Activated CD8-positive, alpha-beta T cell treated with anti-CD3 and anti-CD28 coated beads for 36 hours (primary cell): Measurements from ENCODE around the gene MAST4. TPM values are rescaled to one million over a fixed set of nuclear protein-coding genes. Genes with fewer than 3 reads are reported as not detected.
A peak's percentile ranks its signal among the peaks of the same experiment; 100 is the strongest.

ENCODE experiments used
- ATAC-seq: fragments of 200-7000 bp; cut with Tn5 transposase; one replicate; pipeline ENCODE4 v1.10.0; 2021; ENCODE audit warnings: mild to moderate bottlenecking, moderate library complexity
- CTCF ChIA-PET: fragments of 350-600 bp; sonication (Branson Sonifier 250); formaldehyde crosslinking; loops from one replicate; lab custom pipeline; 2021; ENCODE audit warnings: antibody characterized with exemption; lab: Charles Lee
- POLR2A ChIA-PET: fragments of 350-600 bp; sonication (Branson Sonifier 250); formaldehyde crosslinking; loops from one replicate; lab custom pipeline; 2021; ENCODE audit warnings: antibody characterized with exemption; lab: Charles Lee
- DNase-seq: peaks from one replicate; pipeline ENCODE4 v3.0.0-alpha.2; 2020
- H3K27ac Mint-ChIP-seq: one replicate; pipeline ENCODE4 v1.8.0; 2021; ENCODE audit warnings: mild to moderate bottlenecking, mixed read lengths
- H3K27me3 Mint-ChIP-seq: one replicate; pipeline ENCODE4 v1.8.0; 2021; ENCODE audit warnings: mixed read lengths
- H3K36me3 Mint-ChIP-seq: one replicate; pipeline ENCODE4 v1.8.0; 2021; ENCODE audit warnings: low read depth, mixed read lengths
- H3K4me1 Mint-ChIP-seq: one replicate; pipeline ENCODE4 v1.8.0; 2021; ENCODE audit warnings: low read depth, mixed read lengths
- H3K4me3 Mint-ChIP-seq: one replicate; pipeline ENCODE4 v1.8.0; 2021; ENCODE audit warnings: mild to moderate bottlenecking, moderate library complexity, mixed read lengths
- H3K9me3 Mint-ChIP-seq: one replicate; pipeline ENCODE4 v1.8.0; 2021; ENCODE audit warnings: mixed read lengths
- intact Hi-C: fragments of 100-400 bp; cut with micrococcal nuclease; formaldehyde crosslinking; loops from one replicate; pipeline ENCODE4 v1.10.0; 2022
- total RNA-seq, 2 experiments: library from RNA; stranded (reverse); gene quantifications; one replicate each; pipeline ENCODE4 v1.2.3, GENCODE V29; 2021
- TF ChIP-seq, protein P1 (sequence below): fragments of 200-600 bp; IDR thresholded peaks from one replicate; pipeline ENCODE4 v1.8.0; 2022; ENCODE audit warnings: antibody characterized with exemption, mild to moderate bottlenecking

Gene MAST4
- total RNA-seq, 2 experiments from 2014 or later: 7.6 to 10.0 TPM

GRCh38 chr5:66553916-66554575 lies 42.1 kb upstream of the MAST4 start:
- no peaks in the 10 kb centered on the region for H3K36me3 Mint-ChIP-seq
- intact Hi-C loops: no loop called here
- TF ChIP-seq, protein P1, sequence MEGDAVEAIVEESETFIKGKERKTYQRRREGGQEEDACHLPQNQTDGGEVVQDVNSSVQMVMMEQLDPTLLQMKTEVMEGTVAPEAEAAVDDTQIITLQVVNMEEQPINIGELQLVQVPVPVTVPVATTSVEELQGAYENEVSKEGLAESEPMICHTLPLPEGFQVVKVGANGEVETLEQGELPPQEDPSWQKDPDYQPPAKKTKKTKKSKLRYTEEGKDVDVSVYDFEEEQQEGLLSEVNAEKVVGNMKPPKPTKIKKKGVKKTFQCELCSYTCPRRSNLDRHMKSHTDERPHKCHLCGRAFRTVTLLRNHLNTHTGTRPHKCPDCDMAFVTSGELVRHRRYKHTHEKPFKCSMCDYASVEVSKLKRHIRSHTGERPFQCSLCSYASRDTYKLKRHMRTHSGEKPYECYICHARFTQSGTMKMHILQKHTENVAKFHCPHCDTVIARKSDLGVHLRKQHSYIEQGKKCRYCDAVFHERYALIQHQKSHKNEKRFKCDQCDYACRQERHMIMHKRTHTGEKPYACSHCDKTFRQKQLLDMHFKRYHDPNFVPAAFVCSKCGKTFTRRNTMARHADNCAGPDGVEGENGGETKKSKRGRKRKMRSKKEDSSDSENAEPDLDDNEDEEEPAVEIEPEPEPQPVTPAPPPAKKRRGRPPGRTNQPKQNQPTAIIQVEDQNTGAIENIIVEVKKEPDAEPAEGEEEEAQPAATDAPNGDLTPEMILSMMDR: no peak
- peaks cover 5% of the 10 kb centered on the region for H3K9me3 Mint-ChIP-seq
- DNase-seq (peak; percentile 57), ATAC-seq (peak; percentile 91)
- ChIA-PET CTCF (no interaction called here), POLR2A (no interaction called here)
- peaks cover 6% of the 10 kb centered on the region for H3K27me3 Mint-ChIP-seq
- peaks cover 11% of the 10 kb centered on the region for H3K4me1 Mint-ChIP-seq
- no peak overlapping the region for H3K4me3 Mint-ChIP-seq
- H3K27ac Mint-ChIP-seq: no peak overlapping the region

- Mint-ChIP-seq H3K4me3 (no peak overlapping the region), H3K27ac (peak overlapping the region; percentile 37), H3K9me3 (peaks cover 5% of the 10 kb centered on the region), H3K36me3 (no peaks in the 10 kb centered on the region), H3K4me1 (peaks cover 11% of the 10 kb centered on the region), H3K27me3 (peaks cover 6% of the 10 kb centered on the region)
- intact Hi-C loops: no loop called here
- CTCF ChIA-PET: no interaction called here
- POLR2A ChIA-PET: no interaction called here
- DNase-seq (no peak), ATAC-seq (no peak)
- TF ChIP-seq, protein P1: no peak
These were observed 41.3 kb upstream of the MAST4 start for GRCh38 chr5:66554884-66555283.

DNA sequence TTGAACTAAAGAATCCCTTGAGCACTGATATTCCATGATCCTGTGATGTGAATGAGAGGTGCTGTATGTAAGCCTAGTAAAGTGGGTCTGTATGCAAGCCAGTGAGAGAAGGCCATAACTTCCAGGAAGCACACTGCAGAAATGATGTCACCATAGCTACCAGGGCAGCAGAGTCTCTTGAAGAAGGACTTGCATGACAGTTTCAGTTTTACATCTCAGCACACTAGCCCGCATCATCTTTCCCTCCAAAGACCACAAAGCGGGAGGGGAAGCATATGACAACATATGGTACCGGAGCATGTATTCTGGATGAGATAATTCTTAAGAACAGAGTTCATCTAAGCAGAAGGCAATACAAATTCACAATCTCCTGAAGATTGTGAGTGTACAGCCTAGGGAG lies 37.6 kb upstream of the MAST4 start:
- DNase-seq: peak; percentile 15

DNA sequence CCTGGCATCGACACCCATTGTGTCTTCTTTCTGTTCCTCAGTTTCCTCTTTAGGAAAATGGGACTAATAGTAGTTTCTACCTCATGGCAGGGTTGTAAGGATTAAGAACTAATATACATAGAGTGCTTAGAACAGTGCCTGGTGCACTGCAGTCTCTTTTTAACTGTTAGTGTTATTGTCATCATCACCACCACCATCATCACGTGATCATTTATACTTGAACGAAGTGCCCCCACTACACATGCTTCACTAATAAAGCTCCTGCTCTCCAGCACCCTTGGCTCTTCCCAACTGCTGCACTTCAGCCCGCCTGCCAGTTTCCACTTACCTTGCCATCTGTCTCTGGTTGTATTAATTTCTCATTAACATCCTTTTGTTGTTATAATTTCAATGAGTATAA lies 35.8 kb upstream of the MAST4 start:
- no peak overlapping the region for H3K4me3 Mint-ChIP-seq
- H3K9me3 Mint-ChIP-seq: peaks cover 1% of the 10 kb centered on the region
- POLR2A ChIA-PET: no interaction called here
- no peaks in the 10 kb centered on the region for H3K36me3 Mint-ChIP-seq
- DNase-seq: no peak
- CTCF ChIA-PET: no interaction called here
- ATAC-seq: no peak
- H3K27me3 Mint-ChIP-seq: peaks cover 2% of the 10 kb centered on the region
- TF ChIP-seq, protein P1: no peak
- intact Hi-C loops: no loop called here
- no peak overlapping the region for H3K27ac Mint-ChIP-seq
- no peaks in the 10 kb centered on the region for H3K4me1 Mint-ChIP-seq

More for the DNA sequence above, 37.6 kb upstream of the MAST4 start:
- Mint-ChIP-seq H3K4me3 (no peak overlapping the region), H3K27ac (no peak overlapping the region), H3K9me3 (peaks cover 5% of the 10 kb centered on the region), H3K27me3 (peaks cover 2% of the 10 kb centered on the region), H3K36me3 (no peaks in the 10 kb centered on the region), H3K4me1 (peaks cover 11% of the 10 kb centered on the region)
- peak; percentile 48 for ATAC-seq
- ChIA-PET POLR2A (no interaction called here), CTCF (no interaction called here)
- intact Hi-C loops: no loop called here
- TF ChIP-seq, protein P1: no peak

GRCh38 chr5:66561256-66561990 lies 34.8 kb upstream of the MAST4 start:
- Mint-ChIP-seq H3K27me3 (peaks cover 2% of the 10 kb centered on the region), H3K27ac (no peak overlapping the region), H3K36me3 (no peaks in the 10 kb centered on the region), H3K4me1 (no peaks in the 10 kb centered on the region), H3K4me3 (no peak overlapping the region), H3K9me3 (no peaks in the 10 kb centered on the region)
- POLR2A ChIA-PET: no interaction called here
- intact Hi-C loops: no loop called here
- ATAC-seq (no peak), DNase-seq (no peak)
- TF ChIP-seq, protein P1: no peak
- CTCF ChIA-PET: no interaction called here
